Activated CD8-positive, alpha-beta memory T cell treated with anti-CD3 and anti-CD28 coated beads for 4 hours (primary cell): Measurements from ENCODE around the gene NDUFA7.
A peak's percentile ranks its signal among the peaks of the same experiment; 100 is the strongest.
"Not testable (repeated sequence)": the region's sequence is repeated elsewhere in the genome, so short reads cannot be mapped to it uniquely, and the experiment has no call there.

Experiments used
- DNase-seq, 2 donors: peaks; one replicate each; pipeline ENCODE4 v3.0.0-alpha.2; 2020; ENCODE audit warnings: low read depth in 2 of 2

Gene NDUFA7

DNA sequence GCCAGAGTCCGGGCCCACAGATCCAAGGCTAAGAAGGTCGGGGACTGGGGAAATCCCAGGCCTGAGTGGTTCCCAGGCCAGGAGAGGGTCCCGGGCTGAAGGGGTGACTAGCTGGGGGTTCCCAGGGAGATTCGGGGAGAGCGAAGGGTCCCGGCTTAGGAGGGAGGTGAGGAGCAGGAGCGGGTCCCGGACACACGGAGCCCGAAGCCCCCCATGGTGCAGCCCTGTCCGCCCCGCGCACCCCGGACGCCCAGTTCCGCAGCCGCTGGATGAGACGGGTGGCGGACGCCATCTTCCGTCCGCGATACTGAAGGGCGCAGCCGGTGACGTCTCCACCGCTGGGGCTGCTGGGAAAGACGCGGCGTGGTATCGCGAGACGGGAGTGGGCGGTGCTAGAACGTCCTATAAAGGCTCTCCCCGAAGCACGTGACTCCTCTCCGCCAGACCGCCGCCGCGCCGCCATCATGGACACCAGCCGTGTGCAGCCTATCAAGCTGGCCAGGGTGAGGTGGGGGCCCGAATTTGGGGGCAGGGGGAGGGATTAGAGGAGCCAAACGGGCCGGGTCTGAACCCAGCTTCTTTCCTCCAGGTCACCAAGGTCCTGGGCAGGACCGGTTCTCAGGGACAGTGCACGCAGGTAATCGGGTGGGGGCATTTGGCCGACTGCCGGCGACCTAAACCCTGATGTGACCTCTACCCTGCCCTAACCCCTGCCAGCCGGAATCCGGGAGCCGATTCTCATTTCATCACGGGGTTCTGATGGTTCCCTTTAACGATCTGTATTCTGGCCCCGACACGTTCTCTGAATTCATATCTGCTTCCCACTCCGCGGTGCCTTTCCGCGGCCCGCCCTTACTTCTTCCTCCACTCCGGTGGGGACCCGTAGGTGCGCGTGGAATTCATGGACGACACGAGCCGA lies at the start of gene NDUFA7, which contains the start of gene RPS28:
TSS of gene NDUFA7 (minus strand) at position 309 of the 919 bp plus-strand sequence. CDS start at position 292, 17 bp downstream.
TSS of gene RPS28 (plus strand) at position 430 of the 919 bp plus-strand sequence. CDS start at position 465, 35 bp downstream.
- peak; percentile 95 for DNase-seq

DNA sequence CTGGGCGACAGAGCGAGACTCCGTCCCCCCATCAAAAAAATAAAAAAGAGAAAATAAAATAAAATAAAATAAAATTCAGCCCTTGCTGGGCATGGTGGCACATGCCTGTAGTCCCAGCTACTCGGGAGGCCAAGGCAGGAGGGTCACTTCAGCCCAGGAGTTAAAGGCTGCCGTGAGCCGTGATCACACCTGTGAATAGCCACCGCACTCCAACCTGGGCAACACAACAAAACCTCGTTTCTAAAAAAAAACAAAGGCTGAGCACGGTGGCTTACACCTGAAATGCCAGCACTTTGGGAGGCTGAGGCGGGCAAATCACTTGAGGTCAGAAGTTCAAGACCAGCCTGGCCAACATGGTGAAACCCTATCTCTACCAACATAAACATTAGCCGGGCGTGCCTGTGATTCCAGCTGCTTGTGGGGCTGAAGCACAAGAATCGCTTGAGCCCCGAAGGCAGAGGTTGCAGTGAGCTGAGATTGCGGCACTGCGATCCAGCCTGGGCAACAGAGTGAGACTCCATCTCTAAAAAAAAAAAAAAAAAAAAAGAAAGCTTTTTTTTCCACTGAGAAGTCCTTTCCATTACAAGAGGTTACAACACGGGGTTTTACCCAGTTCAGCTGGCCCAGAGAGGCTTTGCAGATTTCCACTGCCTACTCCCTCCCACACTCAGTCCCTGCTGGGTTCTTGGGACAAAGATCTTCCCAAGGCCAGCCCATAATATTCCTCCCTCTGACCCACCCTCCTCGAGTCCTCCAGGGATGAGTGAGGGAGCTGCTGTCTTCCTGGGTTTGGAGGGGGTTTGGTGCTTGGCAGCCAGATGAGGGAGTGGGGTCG lies 49.2 kb upstream of the NDUFA7 start:
- no peak for DNase-seq

GRCh38 chr19:8367327-8368001 lies 46.3 kb upstream of the NDUFA7 start:
- DNase-seq: no peak

DNA sequence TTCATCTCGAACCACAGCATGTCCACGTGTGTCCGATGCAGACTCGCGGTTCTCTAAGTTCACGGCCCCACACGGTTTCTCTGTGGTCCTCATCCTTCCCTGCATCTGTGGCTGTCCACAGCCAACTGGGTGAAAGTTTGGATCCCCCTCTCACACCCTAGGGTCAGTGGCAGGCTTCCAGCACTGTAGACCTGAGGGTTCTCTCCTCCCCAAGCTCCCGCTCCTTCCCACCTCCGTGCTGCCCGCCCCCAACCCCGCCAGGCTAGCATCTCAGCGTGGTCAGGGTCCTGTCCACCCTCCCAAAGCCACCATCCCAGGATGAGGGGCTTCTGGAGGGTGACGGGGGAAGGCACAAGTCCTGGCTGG lies 45.8 kb upstream of the NDUFA7 start:
- no peak for DNase-seq

GRCh38 chr19:8366121-8366581 lies 45.0 kb upstream of the NDUFA7 start:
- no peak for DNase-seq

DNA sequence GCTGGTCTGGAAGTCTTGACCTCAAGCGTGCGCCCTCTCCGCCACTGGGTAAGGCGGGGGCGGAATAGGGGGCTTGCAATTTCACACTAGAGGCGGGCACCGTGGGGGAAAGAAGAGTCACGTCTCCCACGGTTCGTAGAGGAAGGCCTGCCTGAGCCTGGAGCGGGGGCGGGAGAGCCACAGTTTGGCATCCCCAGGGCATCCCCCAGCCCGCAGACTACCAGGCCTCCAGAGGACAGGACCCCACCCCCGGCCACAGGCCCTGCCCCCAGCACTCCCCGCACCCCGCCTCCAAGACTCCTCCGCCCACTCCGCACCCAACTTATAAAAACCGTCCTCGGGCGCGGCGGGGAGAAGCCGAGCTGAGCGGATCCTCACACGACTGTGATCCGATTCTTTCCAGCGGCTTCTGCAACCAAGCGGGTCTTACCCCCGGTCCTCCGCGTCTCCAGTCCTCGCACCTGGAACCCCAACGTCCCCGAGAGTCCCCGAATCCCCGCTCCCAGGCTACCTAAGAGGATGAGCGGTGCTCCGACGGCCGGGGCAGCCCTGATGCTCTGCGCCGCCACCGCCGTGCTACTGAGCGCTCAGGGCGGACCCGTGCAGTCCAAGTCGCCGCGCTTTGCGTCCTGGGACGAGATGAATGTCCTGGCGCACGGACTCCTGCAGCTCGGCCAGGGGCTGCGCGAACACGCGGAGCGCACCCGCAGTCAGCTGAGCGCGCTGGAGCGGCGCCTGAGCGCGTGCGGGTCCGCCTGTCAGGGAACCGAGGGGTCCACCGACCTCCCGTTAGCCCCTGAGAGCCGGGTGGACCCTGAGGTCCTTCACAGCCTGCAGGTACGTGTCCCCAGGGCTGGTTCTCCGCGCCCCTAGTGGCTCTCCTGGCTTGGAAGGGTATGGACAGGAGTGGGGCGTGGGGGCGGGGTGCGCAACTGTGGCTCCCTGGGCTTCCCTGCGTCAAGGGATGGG lies 42.9 kb upstream of the NDUFA7 start, which contains the start of gene ANGPTL4:
TSS of gene ANGPTL4 (plus strand) at position 353 of the 969 bp plus-strand sequence. CDS start at position 520, 167 bp downstream.
- DNase-seq: peak; percentile 43 to 55

- DNase-seq: no peak
Measured at GRCh38 chr19:8361921-8362793, 41.0 kb upstream of the NDUFA7 start.

DNA sequence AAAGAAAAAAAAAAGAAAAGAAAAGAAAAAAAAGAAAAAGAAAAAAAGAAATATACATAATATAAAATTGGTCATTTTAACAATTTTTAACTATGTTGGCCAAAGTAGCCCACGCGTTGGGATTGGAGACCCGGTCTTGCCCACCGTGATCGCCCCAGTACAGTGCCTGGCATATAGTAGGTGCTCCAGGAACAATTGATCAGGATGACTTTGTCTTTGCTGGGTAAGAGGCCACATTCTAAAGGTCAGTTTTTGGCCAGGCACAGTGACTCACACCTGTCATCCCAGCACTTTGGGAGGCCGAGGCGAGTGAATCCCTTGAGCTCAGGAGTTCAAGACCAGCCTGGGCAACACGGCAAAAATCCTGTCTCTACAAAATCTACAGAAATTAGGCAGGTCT lies 39.0 kb upstream of the NDUFA7 start:
- DNase-seq: no peak

DNA sequence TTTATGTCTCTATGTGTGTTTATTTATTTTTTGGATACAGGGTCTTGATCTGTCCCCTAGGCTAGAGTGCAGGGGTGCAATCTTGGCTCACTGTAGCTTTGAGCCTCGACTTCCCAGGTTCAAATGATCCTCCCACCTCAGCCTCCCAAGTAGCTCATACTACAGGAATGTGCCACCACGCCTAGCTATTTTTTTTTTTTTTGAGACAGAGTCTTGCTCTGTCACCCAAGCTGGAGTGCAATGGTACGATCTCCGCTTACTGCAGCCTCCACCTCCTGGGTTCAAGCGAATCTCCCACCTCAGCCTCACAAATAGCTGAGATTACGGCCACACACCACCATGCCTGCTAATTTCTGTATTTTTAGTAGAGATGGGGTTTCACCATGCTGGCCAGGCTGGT lies 37.8 kb upstream of the NDUFA7 start:
- DNase-seq: no peak

DNA sequence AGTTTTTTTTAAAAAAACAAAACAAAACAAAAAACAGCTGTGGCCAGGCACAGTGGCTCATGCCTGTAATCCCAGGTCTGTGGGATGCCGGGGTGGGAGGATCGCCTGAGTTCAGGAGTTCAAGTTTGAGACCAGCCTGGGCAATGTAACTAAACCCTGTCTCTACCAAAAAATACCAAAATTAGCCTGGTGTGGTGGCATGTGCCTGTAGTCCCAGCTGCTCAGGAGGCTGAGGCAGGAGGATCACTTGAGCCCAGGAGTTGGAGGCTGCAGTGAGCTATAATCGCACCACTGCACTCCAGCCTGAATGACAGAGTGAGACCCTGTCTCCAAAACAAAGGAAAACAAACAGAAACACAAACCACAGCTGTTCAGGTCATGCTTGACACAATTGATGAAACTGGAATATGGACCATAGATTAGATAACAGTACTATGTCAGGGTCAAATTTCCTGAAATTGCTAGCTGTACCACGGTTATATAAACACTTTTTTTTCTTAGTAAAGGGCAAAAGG lies 35.9 kb upstream of the NDUFA7 start:
- no peak for DNase-seq

GRCh38 chr19:8355631-8356402 lies 34.6 kb upstream of the NDUFA7 start:
- no peak for DNase-seq

DNA sequence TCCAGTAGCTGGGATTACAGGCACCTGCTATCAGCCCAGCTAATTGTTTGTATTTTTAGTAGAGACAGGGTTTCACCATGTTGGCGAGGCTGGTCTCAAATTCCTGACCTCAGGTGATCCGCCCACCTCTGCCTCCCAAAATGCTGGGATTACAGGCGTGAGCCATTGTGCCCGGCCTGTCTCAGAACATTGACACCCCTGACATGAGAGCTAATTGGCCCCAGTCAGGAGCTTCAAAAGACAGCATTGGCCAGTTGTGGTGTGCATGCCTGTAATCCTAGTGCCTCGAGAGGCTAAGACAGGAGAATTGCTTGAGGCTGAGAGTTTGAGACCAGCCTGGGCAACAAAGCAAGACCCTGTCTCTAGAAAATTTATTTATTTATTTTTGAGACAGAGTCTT lies 31.7 kb upstream of the NDUFA7 start:
- DNase-seq: not testable (repeated sequence)

- no peak for DNase-seq
Measured at GRCh38 chr19:8352134-8352827, 31.1 kb upstream of the NDUFA7 start.

DNA sequence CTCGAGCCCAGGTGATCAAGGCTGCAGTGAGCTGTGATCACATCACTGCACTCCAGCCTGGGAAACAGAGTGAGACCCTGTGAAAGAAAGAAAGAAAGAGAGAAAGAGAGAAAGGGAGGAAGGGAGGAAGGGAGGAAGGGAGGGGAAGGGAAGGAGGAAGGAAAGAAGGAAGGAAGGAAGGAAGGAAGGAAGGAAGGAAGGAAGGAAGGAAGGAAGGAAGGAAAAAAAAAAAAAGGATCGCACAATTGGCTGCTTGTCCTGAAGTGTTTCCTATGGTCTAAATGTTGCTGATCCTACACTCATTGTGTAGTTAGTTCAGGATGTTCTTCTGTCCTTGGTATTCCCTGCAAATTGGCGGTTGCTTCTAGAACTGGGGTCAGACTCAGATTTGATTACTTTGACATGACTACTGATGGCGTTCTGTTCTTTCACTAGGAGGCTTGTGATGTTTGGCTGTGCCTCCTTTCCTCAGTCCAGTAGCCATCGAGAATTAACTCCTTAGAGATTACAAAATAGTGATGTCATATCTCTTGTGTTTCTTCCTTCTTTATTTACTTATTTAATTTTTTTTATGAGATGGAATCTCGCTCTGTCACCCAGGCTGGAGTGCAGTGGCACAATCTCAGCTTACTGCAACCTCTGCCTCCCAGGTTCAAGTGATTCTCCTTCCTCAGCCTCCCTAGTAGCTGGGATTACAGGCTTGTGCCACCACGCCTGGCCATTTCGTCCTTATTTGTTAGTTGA lies 28.6 kb upstream of the NDUFA7 start:
- DNase-seq: not testable (repeated sequence)

DNA sequence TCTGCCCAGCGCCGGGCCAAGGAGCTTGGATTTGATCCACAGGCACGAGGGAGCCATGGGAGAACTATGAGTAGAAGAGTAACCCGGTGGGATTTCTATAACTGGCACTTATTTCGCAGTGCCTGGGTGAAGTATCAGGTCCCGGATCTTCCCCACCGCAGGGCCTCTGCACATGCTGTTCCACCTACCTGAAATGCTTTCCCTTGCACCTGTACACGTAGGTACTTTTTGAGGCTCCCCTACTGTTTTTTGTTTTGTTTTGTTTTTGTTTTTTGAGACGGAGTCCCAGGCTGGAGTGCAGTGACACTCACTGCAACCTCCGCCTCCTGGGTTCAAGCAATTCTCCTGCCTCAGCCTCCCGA lies 22.3 kb upstream of the NDUFA7 start:
- no peak for DNase-seq

DNA sequence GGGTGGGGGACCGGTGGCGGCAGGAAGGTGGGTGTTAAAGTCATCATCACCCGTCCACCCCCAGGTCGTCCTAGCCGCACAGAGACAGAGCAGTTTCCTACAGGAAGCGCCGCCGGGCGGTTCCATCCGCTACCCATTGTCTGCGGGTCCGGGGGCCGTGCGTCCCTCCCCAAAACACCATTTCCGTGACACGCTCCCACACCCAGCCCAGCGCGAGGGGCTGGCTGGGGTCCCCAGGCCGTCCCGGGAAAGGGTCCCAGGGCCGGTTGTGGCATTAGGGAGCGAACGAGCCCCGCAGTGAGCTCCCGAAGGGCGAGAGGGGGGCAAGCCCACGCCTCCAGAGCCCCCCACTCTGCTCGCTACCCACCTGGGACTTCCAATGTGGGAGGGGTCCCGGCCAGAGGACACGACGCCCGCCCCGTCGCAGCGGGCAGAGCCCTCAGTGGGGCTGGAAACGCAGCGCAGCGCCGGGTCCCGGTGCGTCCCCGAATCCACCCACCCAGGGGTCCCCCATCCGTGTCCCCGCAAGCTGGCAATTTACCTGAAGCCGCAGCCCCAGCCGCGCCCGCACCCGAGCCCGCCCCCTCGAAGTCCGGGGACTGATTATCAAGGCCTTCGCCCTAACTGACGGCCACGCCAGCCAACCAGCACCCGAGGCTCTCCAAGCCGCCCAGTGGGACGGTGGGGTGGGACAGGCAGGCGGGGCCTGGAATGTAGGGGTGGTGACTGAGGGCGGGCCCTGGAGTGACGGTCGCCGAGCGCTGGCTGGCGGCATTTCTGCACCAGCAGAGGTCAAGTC lies 21.7 kb upstream of the NDUFA7 start, which contains the start of gene KANK3:
TSS of gene KANK3 (minus strand) at position 579 of the 799 bp plus-strand sequence. CDS start 5,434 bp downstream, outside the sequence.
- DNase-seq: peak; percentile 83 to 85
